HepG2 (cell line): ENCODE measurements around the gene ZCCHC7. TPM values are rescaled to one million over a fixed set of nuclear protein-coding genes. Genes with fewer than 3 reads are reported as not detected.
"Not testable (repeated sequence)": the region's sequence is repeated elsewhere in the genome, so short reads cannot be mapped to it uniquely, and the experiment has no call there.

Experiments used
- ATAC-seq: fragments of 200-7000 bp; cut with Tn5 transposase; 3 replicates; pipeline ENCODE4 v1.9.1; 2020; ENCODE audit warnings: mild to moderate bottlenecking, moderate library complexity
- BruUV-seq: library from RNA; stranded (reverse); fragments of 400-500 nt; replicated peaks from 2 replicates; lab custom pipeline; 2021; lab: Mats Ljungman, UMichigan
- CTCF ChIA-PET: fragments of 300-600 bp; formaldehyde crosslinking; extraction: SDS; loops from one replicate; lab custom pipeline; 2021; ENCODE audit warnings: low total read pairs, inconsistent platforms, low intra/inter-chr PET ratio; lab: Yijun Ruan, JAX
- POLR2A ChIA-PET: fragments of 350-600 bp; sonication (Branson Sonifier 250); formaldehyde crosslinking; loops from one replicate; lab custom pipeline; 2020; ENCODE audit warnings: antibody characterized with exemption, inconsistent platforms; lab: Yijun Ruan, JAX
- DNase-seq: peaks from one replicate; pipeline ENCODE4 v3.0.0-alpha.2; 2015; ENCODE audit warnings: low spot score
- FAIRE-seq: peaks from 3 replicates; lab custom pipeline; 2011; peaks lifted over from hg19 to GRCh38; lab: Jason Lieb, UNC
- H2AFZ ChIP-seq: one replicate; pipeline ENCODE4 v1.6.1; 2011; ENCODE audit warnings: low read length, inconsistent platforms
- H3K27ac ChIP-seq: fragments of 300-600 bp; 3 replicates; pipeline ENCODE4 v1.8.0; 2011; ENCODE audit warnings: mixed run types, mild to moderate bottlenecking, mixed read lengths, low read length, inconsistent platforms; ENCODE audit not compliant: insufficient read depth; ENCODE audit errors: extremely low read length
- H3K27me3 ChIP-seq, 2 experiments: fragments of 200-600 bp in 1 of 2; 2 replicates in 1 of 2; 3 replicates in 1 of 2; pipeline versions ENCODE4 v1.6.0 to v1.8.0; 2011; ENCODE audit warnings: low read length in 2 of 2, mild to moderate bottlenecking in 2 of 2, moderate library complexity in 2 of 2, inconsistent platforms in 1 of 2; ENCODE audit not compliant: insufficient read depth in 2 of 2, control insufficient read depth in 1 of 2
- H3K36me3 ChIP-seq, 2 experiments: fragments of 200-600 bp in 1 of 2; replicated peaks in 1 of 2; 2 replicates in 1 of 2; 3 replicates in 1 of 2; pipeline versions ENCODE4 v1.5.1 to v1.8.0; 2011; ENCODE audit warnings: low read length in 2 of 2, inconsistent platforms in 1 of 2; ENCODE audit not compliant: insufficient read depth in 2 of 2, control insufficient read depth in 1 of 2
- H3K4me1 ChIP-seq: 2 replicates; pipeline ENCODE4 v1.5.1; 2012; ENCODE audit warnings: low read length, inconsistent platforms; ENCODE audit not compliant: insufficient read depth
- H3K4me2 ChIP-seq: 2 replicates; pipeline ENCODE4 v1.6.0; 2011; ENCODE audit warnings: low read depth, low read length, inconsistent platforms
- H3K4me3 ChIP-seq, 3 experiments: fragments of 200-600 bp in 1 of 3; sonication (generic), shearing (Covaris generic) in 1 of 3; replicated peaks in 1 of 3; 2 replicates each; pipeline ENCODE4 v1.5.1; 2011 to 2016; ENCODE audit warnings: low read length in 3 of 3, inconsistent platforms in 2 of 3, low read depth in 2 of 3, mild to moderate bottlenecking in 2 of 3, control low read depth in 1 of 3, mixed read lengths in 1 of 3; ENCODE audit not compliant: insufficient read depth in 1 of 3
- H3K79me2 ChIP-seq: one replicate; pipeline ENCODE4 v1.6.1; 2011; ENCODE audit warnings: low read length, inconsistent platforms; ENCODE audit not compliant: insufficient read depth
- H3K9ac ChIP-seq: 2 replicates; pipeline ENCODE4 v1.6.0; 2011; ENCODE audit warnings: mild to moderate bottlenecking, low read depth, low read length, inconsistent platforms; ENCODE audit not compliant: insufficient read depth
- H3K9me3 ChIP-seq: 2 replicates; pipeline ENCODE4 v1.5.1; 2012; ENCODE audit warnings: mild to moderate bottlenecking, low read length
- H4K20me1 ChIP-seq: 2 replicates; pipeline ENCODE4 v1.6.0; 2011; ENCODE audit warnings: inconsistent platforms, mild to moderate bottlenecking, low read length, moderate library complexity; ENCODE audit not compliant: insufficient read depth
- CEBPB ChIP-seq: IDR thresholded peaks from 2 replicates; pipeline ENCODE4 v1.6.1; 2011; ENCODE audit warnings: low read depth, low read length, improper control_type of control experiment, borderline replicate concordance
- ZSCAN25 ChIP-seq: sonication (generic); formaldehyde crosslinking; IDR thresholded peaks from 2 replicates; pipeline ENCODE4 v1.8.0; 2022; ENCODE audit warnings: mild to moderate bottlenecking, missing genetic modification reagents
- WGBS: methylation state at CpG from one replicate; pipeline ENCODE4 v1.1.6; 2017; ENCODE audit warnings: low lambda C conversion rate; 5-methylcytosine and 5-hydroxymethylcytosine counted together
- in situ Hi-C: cut with HindIII; loops from 2 replicates; pipeline ENCODE4 v1.10.0; 2017; ENCODE audit warnings: low pct_unique_long_range_greater_than_20kb; ENCODE audit not compliant: extremely low pct_ligation_motif_present
- intact Hi-C: fragments of 100-400 bp; cut with micrococcal nuclease; formaldehyde crosslinking; loops from one replicate; pipeline ENCODE4 v1.10.0; 2022; ENCODE audit not compliant: unreplicated experiment
- polyA plus RNA-seq, 8 experiments: library from polyadenylated mRNA; depleted of rRNA in 3 of 8; stranded (reverse) in 7 of 8; unstranded in 1 of 8; fragments of >200 nt; fragmentation: Illumina TruSeq in 4 of 8; extraction: Trizol in 4 of 8; gene quantifications; 2 replicates each; pipeline versions ENCODE4 v1.2.1 to v1.2.3, GENCODE V29; 2011 to 2016; ENCODE audit warnings: low read depth in 4 of 8, missing spikeins in 1 of 8, mixed read lengths in 1 of 8; ENCODE audit not compliant: insufficient read depth in 1 of 8
- total RNA-seq, 5 experiments: library from RNA; depleted of rRNA; stranded (reverse); fragments of >200 nt; fragmentation: Illumina TruSeq; extraction: Trizol; gene quantifications; 2 replicates each; pipeline ENCODE4 v1.2.3, GENCODE V29; 2016; ENCODE audit warnings: low read depth in 1 of 5
- TF ChIP-seq, protein P1 (sequence below), 2 experiments: fragments of 450-650 bp in 1 of 2; sonication (generic) in 1 of 2; formaldehyde crosslinking; IDR thresholded peaks; 2 replicates each; pipeline versions ENCODE4 v1.5.0 to v1.8.0; 2020 to 2022; ENCODE audit warnings: mild to moderate bottlenecking in 1 of 2, missing genetic modification reagents in 1 of 2

The ZCCHC7 gene
- total and polyA plus RNA-seq, 2 of the 13 experiments (the other 11 are each of a cell fraction or from before 2014, with no cell fraction given) = 13.6 to 19.3 TPM

DNA sequence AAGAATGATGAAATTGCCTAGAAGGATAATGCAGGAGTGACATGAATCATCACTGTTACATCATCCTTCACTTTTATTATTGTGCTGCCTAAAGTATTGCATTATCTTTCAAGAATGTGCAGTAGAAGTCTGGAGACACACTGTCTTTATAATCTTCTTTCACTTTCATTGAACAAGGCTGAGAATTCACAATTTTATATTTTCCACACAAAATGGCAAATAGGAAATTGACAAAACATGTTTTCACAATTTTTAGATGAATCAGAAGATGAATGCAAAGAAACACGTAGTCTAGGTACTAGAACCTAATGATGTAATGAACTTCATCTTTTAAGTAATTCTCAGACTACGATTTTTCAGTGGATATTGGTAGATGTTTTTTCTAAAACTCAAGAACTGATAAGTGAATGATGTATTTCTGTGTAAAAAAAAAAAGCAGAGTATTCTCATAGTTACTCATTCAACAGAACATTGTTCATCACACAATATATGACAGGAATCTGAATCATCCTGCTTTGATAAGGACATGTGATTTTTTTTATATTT, 170.6 kb downstream of the ZCCHC7 start:
- intact Hi-C loops = no loop called here
- DNase-seq (no peak), FAIRE-seq (no peak), ATAC-seq (no peak)
- no peak overlapping the region for H2AFZ ChIP-seq
- no peaks in the 10 kb centered on the region for H3K79me2 ChIP-seq
- H3K27ac ChIP-seq = no peak overlapping the region
- no peak overlapping the region for H3K4me3 ChIP-seq
- in situ Hi-C loops = no loop called here
- no peaks in the 10 kb centered on the region for H4K20me1 ChIP-seq
- H3K27me3 ChIP-seq = no peaks in the 10 kb centered on the region
- H3K36me3 ChIP-seq = no peaks in the 10 kb centered on the region
- H3K4me1 ChIP-seq = no peaks in the 10 kb centered on the region
- WGBS = 86% methylated on average over 2 of the region's 2 CpGs
- ChIA-PET CTCF (no interaction called here), POLR2A (no interaction called here)
- no peaks in the 10 kb centered on the region for H3K9me3 ChIP-seq
- TF ChIP-seq, protein P1, sequence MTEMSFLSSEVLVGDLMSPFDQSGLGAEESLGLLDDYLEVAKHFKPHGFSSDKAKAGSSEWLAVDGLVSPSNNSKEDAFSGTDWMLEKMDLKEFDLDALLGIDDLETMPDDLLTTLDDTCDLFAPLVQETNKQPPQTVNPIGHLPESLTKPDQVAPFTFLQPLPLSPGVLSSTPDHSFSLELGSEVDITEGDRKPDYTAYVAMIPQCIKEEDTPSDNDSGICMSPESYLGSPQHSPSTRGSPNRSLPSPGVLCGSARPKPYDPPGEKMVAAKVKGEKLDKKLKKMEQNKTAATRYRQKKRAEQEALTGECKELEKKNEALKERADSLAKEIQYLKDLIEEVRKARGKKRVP (CRISPR knock-in tag; IDR thresholded peaks at IDR 0.05) = peak in 1 of 2 experiments; percentile 51; a peak in 1 of 4 replicates
- TF ChIP-seq CEBPB = 0 out of 2 replicates have a peak, but pooled peaks have one; percentile 15
- no peak for TF ChIP-seq ZSCAN25 (CRISPR knock-in tag)
- H3K9ac ChIP-seq = no peak overlapping the region
- BruUV-seq = no TSS peak
- no peak overlapping the region for H3K4me2 ChIP-seq

DNA sequence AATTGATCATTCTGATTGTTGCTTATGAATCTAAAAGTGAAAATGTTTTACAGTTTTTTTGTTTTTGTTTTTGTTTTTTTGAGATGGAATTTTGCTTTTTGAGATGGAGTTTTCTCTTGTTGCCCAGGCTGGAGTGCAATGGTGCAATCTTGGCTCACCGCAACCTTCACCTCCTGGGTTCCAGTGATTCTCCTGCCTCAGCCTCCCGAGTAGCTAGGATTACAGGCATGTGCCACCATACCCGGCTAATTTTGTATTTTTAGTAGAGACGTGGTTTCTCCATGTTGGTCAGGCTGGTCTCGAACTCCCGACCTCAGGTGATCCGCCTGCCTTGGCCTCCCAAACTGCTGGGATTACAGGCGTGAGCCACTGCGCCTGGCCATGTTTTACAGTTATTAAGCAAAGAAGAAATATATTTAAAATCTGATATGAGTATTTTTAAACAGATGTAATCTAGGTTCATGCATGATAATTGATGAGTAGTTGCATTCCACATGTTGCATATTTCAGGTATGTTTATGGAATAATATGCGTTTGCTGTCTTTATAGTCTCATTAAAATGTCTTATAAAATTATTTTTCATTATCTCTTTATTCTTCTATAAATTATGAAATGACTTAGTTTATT, 171.4 kb downstream of the ZCCHC7 start:
- H3K27ac ChIP-seq, H3K36me3 ChIP-seq, in situ Hi-C loops, intact Hi-C loops, H3K4me3 ChIP-seq, DNase-seq, H2AFZ ChIP-seq, H3K9ac ChIP-seq, H3K4me2 ChIP-seq, BruUV-seq, H3K27me3 ChIP-seq, H3K79me2 ChIP-seq, FAIRE-seq, CTCF ChIA-PET, H3K9me3 ChIP-seq, ATAC-seq, POLR2A ChIA-PET, H3K4me1 ChIP-seq, H4K20me1 ChIP-seq: not testable (repeated sequence)
- WGBS = 98% methylated on average over 10 of the region's 10 CpGs
